Tibial nerve (tissue), 4 donors: Measurements from ENCODE around the gene PLCB3. TPM values are rescaled to one million over a fixed set of nuclear protein-coding genes. Genes with fewer than 3 reads are reported as not detected.
A peak's percentile ranks its signal among the peaks of the same experiment; 100 is the strongest.

Experiments
- DNase-seq, 2 donors: peaks; one replicate each; pipeline ENCODE4 v3.0.0-alpha.2; 2019; ENCODE audit warnings: low spot score in 2 of 2
- H3K27ac ChIP-seq, 4 donors: fragments of 200-600 bp; sonication (generic) in 3 of 4; one replicate each; pipeline ENCODE4 v1.5.1; 2017 to 2019; ENCODE audit warnings: mild to moderate bottlenecking in 1 of 4
- H3K27me3 ChIP-seq, 2 donors: fragments of 200-600 bp; sonication (generic) in 1 of 2; one replicate each; pipeline versions ENCODE4 v1.5.1 to v1.6.0; 2017 to 2019
- H3K36me3 ChIP-seq, 3 donors: fragments of 200-600 bp; sonication (generic); one replicate each; pipeline ENCODE4 v1.5.1; 2018 to 2019
- H3K4me1 ChIP-seq, 4 donors: fragments of 200-600 bp; sonication (generic) in 3 of 4; one replicate each; pipeline ENCODE4 v1.5.1; 2017 to 2019
- H3K4me3 ChIP-seq, 4 donors: fragments of 200-600 bp; sonication (generic) in 3 of 4; one replicate each; pipeline ENCODE4 v1.5.1; 2017 to 2019; ENCODE audit warnings: mild to moderate bottlenecking in 1 of 4, moderate library complexity in 1 of 4
- H3K9me3 ChIP-seq, 4 donors: fragments of 200-600 bp; sonication (generic) in 3 of 4; one replicate each; pipeline ENCODE4 v1.5.1; 2017 to 2019
- CTCF ChIP-seq, 5 experiments: fragments of 200-600 bp in 3 of 5; fragments of 450-650 bp in 2 of 5; sonication (generic) in 3 of 5; IDR thresholded peaks; one replicate each; pipeline ENCODE4 v1.5.1; 2016 to 2019; ENCODE audit warnings: antibody characterized with exemption in 5 of 5, mild to moderate bottlenecking in 3 of 5, moderate library complexity in 2 of 5
- EP300 ChIP-seq, 2 donors: sonication (generic); formaldehyde crosslinking; IDR thresholded peaks; one replicate each; pipeline ENCODE4 v1.6.1; 2017; ENCODE audit warnings: antibody characterized with exemption in 2 of 2, mild to moderate bottlenecking in 1 of 2
- POLR2A ChIP-seq, 2 donors: fragments of 450-650 bp; IDR thresholded peaks; one replicate each; pipeline ENCODE4 v1.6.1; 2017; ENCODE audit warnings: antibody characterized with exemption in 2 of 2, mild to moderate bottlenecking in 2 of 2, moderate library complexity in 2 of 2
- WGBS, 2 donors: methylation state at CpG; one replicate each; pipeline ENCODE4 v1.1.5; 2018; 5-methylcytosine and 5-hydroxymethylcytosine counted together
- total RNA-seq, 4 donors: library from RNA; depleted of rRNA; stranded (reverse); fragments of >200 nt; gene quantifications; one replicate each; pipeline ENCODE4 v1.1.0, GENCODE V29; 2016

PLCB3 gene
- total RNA-seq, 4 donors from 2014 or later, result 18.0 to 44.4 (median 27.1) TPM

- DNase-seq, result peak; percentile 66 to 81
- TF ChIP-seq EP300 (IDR thresholded peaks at IDR 0.05) (peak in 1 of 2 donors; percentile 4), POLR2A (IDR thresholded peaks at IDR 0.05) (peak in 1 of 2 donors; percentile 13), CTCF (IDR thresholded peaks at IDR 0.05) (peak in 2 of 5 experiments; percentile 33 to 43)
- Histone ChIP-seq H3K4me1 (peaks cover 0 to 30% (median 21%) of the 10 kb centered on the region in 4 donors), H3K9me3 (no peaks in the 10 kb centered on the region), H3K36me3 (peaks cover 0 to 36% (median 0%) of the 10 kb centered on the region in 3 donors), H3K27ac (peak within 1 kb of the TSS; percentile 91 to 98 (median 94)), H3K27me3 (peaks cover 0 to 9% of the 10 kb centered on the region in 2 donors), H3K4me3 (peak within 1 kb of the TSS; percentile 79 to 84 (median 82))
- WGBS, 2 donors, result 0 to 1% methylated on average over 19 to 56 of the region's 102 CpGs
These were observed 33.9 kb downstream of the PLCB3 start, which contains the start of gene GPR137 for GRCh38 chr11:64284962-64285884. Gene GPR137, plus strand, starts transcription at chr11:64285848. Its CDS starts 677 bp downstream, at chr11:64286525.

GRCh38 chr11:64285885-64286800, 34.8 kb downstream of the PLCB3 start:
- 31 to 43% methylated on average over 23 to 33 of the region's 40 CpGs for WGBS, 2 donors
- H3K4me3 ChIP-seq, result peak overlapping the region; percentile 79 to 84 (median 82)
- H3K9me3 ChIP-seq, result no peaks in the 10 kb centered on the region
- H3K27ac ChIP-seq, result peak overlapping the region; percentile 91 to 98 (median 94)
- no peak for DNase-seq
- peaks cover 0 to 30% (median 0%) of the 10 kb centered on the region in 3 donors for H3K36me3 ChIP-seq
- TF ChIP-seq EP300 (IDR thresholded peaks at IDR 0.05), result no peak
- no peak for TF ChIP-seq CTCF (IDR thresholded peaks at IDR 0.05)
- no peak for TF ChIP-seq POLR2A (IDR thresholded peaks at IDR 0.05)
- peaks cover 0 to 17% of the 10 kb centered on the region in 2 donors for H3K27me3 ChIP-seq
- peaks cover 0 to 32% (median 23%) of the 10 kb centered on the region in 4 donors for H3K4me1 ChIP-seq

- H3K36me3 ChIP-seq, result peaks cover 0 to 24% (median 0%) of the 10 kb centered on the region in 3 donors
- no peak for DNase-seq
- peaks cover 0 to 39% (median 25%) of the 10 kb centered on the region in 4 donors for H3K4me1 ChIP-seq
- TF ChIP-seq EP300 (IDR thresholded peaks at IDR 0.05) (no peak), POLR2A (IDR thresholded peaks at IDR 0.05) (no peak), CTCF (IDR thresholded peaks at IDR 0.05) (no peak)
- H3K9me3 ChIP-seq, result no peaks in the 10 kb centered on the region
- 90% methylated on average over 8 to 9 of the region's 9 CpGs for WGBS, 2 donors
- H3K27ac ChIP-seq, result no peak overlapping the region
- H3K27me3 ChIP-seq, result peaks cover 0 to 19% of the 10 kb centered on the region in 2 donors
- H3K4me3 ChIP-seq, result no peak overlapping the region
These were observed 35.5 kb downstream of the PLCB3 start for GRCh38 chr11:64286801-64287159.

GRCh38 chr11:64287676-64288352, 36.5 kb downstream of the PLCB3 start:
- Histone ChIP-seq H3K36me3 (peaks cover 0 to 18% (median 0%) of the 10 kb centered on the region in 3 donors), H3K4me1 (peaks cover 0 to 46% (median 29%) of the 10 kb centered on the region in 4 donors), H3K9me3 (no peaks in the 10 kb centered on the region), H3K27me3 (peaks cover 0 to 28% of the 10 kb centered on the region in 2 donors), H3K27ac (no peak overlapping the region), H3K4me3 (no peak overlapping the region)
- WGBS, 2 donors, result 90 to 93% methylated on average over 21 to 32 of the region's 33 CpGs
- TF ChIP-seq EP300 (IDR thresholded peaks at IDR 0.05) (no peak), POLR2A (IDR thresholded peaks at IDR 0.05) (no peak), CTCF (IDR thresholded peaks at IDR 0.05) (no peak)
- no peak for DNase-seq
